HG03571 (cell line): ENCODE data around the gene MEGF6.

ENCODE experiments used
- ATAC-seq: cut with Tn5 transposase; IDR thresholded peaks from one replicate; pipeline ENCODE4 v1.9.1; 2021; ENCODE audit not compliant: unreplicated experiment

The MEGF6 gene

GRCh38 chr1:3453203-3453761 lies 158.0 kb downstream of the MEGF6 start:
- no peak for ATAC-seq

- no peak for ATAC-seq
Measured at GRCh38 chr1:3452866-3453175, 158.5 kb downstream of the MEGF6 start.

GRCh38 chr1:3451994-3452865 lies 159.1 kb downstream of the MEGF6 start:
- ATAC-seq: no peak

- ATAC-seq: no peak
Measured at GRCh38 chr1:3450983-3451382, 160.3 kb downstream of the MEGF6 start.

GRCh38 chr1:3450202-3450863 lies 161.0 kb downstream of the MEGF6 start:
- no peak for ATAC-seq

GRCh38 chr1:3444736-3445135 lies 166.6 kb downstream of the MEGF6 start:
- no peak for ATAC-seq

- no peak for ATAC-seq
Measured at GRCh38 chr1:3444298-3444697, 167.0 kb downstream of the MEGF6 start.

GRCh38 chr1:3443807-3444206 lies 167.5 kb downstream of the MEGF6 start:
- no peak for ATAC-seq

DNA sequence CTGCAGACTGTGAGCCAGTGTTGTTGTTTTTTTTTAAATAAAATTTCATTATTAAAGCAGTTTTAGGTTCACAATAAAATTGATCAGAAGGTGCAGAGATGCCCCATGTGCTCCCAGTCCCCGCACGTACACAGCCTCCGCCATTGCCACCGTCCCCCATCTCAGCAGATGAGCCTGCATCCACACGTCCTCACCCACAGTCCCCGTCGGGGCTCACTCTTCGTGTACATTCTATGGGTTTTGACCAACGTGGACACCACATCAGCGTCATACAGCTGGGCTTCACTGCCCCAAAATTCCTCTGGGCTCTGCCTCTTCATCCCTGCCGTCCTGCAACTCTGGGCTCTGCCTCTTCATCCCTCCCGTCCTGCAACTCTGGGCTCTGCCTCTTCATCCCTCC lies 168.4 kb downstream of the MEGF6 start:
- ATAC-seq: no peak

- no peak for ATAC-seq
Measured at GRCh38 chr1:3442331-3442730, 169.0 kb downstream of the MEGF6 start.

DNA sequence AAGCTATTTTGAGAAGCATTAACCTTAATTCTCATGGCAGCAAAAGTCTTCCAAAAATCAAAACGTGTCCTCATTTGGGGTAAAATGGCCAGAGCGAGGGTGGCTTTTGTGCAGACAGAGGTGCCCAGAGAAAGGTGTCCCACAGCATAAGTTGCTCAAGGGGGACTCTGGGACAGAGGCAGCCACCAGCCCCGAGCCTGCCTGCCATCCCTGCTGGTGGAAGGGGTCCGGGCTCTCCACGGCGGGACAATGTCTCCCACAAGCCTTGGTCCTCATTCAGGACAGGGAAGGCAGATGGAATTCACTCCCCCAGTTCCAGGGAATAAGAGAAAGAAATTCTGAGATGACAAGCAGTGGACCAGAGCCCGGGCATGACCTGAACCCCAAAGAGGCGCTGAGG lies 169.4 kb downstream of the MEGF6 start:
- no peak for ATAC-seq

DNA sequence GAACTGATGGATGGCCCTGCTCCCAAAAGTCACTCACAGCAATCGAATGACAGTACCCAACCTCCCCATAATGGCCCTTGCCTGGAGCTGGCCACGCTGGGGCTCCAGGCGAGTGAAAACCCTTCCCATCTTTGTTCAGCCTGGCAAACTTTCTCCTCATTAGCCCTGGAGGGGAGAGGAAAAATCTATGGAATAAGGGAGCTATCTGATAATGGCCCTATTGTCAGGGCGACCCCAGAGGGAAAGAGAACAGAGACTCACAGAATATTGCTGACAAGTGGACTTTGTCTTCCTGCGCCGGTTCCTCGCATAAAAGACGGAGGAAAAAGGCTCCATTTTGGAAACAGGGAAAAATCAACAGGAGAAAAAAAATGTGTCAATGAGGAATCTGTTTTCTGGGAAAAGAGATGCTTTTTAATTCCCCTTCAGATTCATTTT lies 169.9 kb downstream of the MEGF6 start:
- no peak for ATAC-seq

GRCh38 chr1:3440711-3441409 lies 170.4 kb downstream of the MEGF6 start:
- ATAC-seq: no peak

GRCh38 chr1:3440300-3440681 lies 171.0 kb downstream of the MEGF6 start:
- no peak for ATAC-seq
